Activated gamma-delta T cell treated with anti-CD3 and anti-CD28 coated beads, Interleukin-2, amount 50 U/mL, for 16 hours (primary cell): ENCODE data around the gene DSE.

Source experiments
- DNase-seq: peaks from one replicate; pipeline ENCODE4 v3.0.0-alpha.2; 2020; ENCODE audit warnings: low read depth

Gene DSE

GRCh38 chr6:116482780-116483179 is 112.0 kb downstream of the DSE start:
- DNase-seq, result no peak

DNA sequence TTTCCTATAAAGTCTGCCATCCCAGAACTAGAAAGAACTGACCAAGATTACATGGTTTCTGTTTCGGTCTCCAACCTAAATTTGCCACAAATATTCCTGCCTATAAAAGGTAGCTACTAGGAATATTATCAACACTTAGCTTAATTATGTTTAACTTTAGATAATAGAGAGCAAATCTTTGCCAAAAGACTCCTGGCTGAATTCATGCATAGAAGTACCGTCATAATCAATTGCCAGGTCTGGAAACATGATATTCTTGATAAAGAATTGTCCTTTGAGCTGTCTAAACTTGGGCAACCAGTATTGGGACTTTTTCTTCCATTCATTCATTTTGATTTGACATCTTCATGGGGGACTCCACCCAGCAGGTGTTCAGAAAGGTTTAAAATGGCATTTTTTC is 112.9 kb downstream of the DSE start:
- no peak for DNase-seq

DNA sequence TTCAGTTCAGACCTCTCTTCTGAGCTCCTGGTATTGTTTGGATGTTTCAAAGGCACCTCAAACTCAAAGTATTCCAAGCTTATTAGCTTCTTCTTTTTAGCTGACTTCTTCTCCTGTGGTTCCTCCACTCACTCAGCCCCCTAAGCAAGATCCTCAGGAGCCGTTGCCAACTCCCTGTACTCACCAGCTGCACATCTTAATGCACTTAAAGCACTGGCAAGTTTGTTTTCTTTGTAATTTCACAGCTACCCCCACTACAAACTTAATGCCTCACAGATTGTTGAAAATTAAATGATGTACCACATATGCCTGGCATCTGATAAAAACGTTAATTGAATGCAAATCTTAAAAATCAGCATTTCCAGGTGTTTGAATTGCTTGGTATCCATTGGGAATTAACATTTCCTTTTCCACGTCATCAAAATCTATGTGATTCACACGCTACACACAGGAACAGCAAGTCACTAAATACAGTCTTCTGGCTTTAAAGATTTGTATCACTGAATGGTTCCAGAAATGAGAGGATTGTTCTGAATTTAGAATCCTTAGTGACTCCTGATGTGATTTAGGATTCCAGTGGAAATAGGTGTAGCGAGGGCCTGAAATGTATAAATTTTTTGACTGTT is 114.9 kb downstream of the DSE start:
- DNase-seq, result no peak

DNA sequence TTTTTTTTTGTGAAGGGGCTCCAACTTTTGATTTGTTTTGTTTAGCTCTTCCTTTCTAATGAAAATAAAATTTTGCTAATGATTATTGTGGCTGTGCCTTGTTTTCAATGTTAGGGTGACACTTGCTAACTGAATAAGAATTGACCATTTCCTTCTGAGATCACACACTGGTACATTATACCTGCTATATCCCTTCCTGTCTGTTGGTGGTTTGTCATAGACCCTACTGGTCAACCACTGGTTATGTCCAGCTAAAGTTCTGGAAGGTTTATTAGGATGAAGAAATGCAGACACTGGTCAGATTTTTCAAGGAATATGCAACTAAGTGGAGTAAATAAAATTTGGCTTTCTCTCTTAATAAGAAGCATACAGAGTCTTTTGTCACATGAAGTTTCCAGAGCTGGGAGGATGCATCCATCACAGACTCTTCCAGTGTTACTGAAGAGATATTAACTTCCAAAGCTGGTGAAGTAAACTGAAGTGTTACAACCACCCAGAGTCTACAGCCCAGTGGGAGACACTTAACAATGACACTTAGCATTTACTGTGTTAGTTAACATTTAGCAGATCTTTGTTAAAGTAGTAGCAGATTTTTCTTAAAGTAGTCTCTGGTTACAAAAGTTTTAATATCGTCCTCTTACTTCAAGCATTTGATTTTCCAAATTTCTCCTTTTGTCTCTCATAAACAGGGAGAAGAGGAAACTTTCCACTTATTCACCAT is 121.0 kb downstream of the DSE start:
- DNase-seq, result no peak

GRCh38 chr6:116492331-116493067 is 121.8 kb downstream of the DSE start:
- DNase-seq, result no peak
